Cerebellar nuclear complex (tissue), 1 donor: ENCODE data around the gene KCNT2.
"Not testable (repeated sequence)": the region's sequence is repeated elsewhere in the genome, so short reads cannot be mapped to it uniquely, and the experiment has no call there.

Experiments used
- DNase-seq, 2 experiments: peaks; one replicate each; lab custom pipeline; 2025; lab: John Stamatoyannopoulos, UW

Gene KCNT2

GRCh38 chr1:196312739-196313138 is 295.5 kb downstream of the KCNT2 start:
- DNase-seq = no peak

GRCh38 chr1:196309386-196309785 is 298.9 kb downstream of the KCNT2 start:
- DNase-seq = no peak

DNA sequence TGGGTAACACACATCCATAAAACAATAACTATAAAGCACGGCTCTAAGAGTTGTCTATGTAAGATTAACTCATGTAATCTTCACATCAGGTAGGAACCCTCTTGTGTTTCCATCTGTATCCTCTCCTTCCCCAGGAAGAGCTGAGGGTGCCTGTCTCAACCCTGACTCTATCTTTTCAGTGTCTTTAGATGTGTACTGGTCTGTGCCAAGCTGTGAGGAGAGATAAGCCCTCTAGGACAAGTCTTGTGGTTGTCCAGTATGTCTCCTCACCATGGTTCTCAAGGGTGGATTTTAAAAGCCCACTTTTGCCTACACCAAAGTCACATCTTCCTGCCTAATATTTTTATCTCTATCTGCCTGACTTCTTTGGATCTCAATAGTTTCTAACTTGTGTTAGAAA is 300.1 kb downstream of the KCNT2 start:
- no peak for DNase-seq

GRCh38 chr1:196306421-196306820 is 301.8 kb downstream of the KCNT2 start:
- DNase-seq = no peak

- DNase-seq = no peak
Measured at GRCh38 chr1:196305216-196305615, 303.0 kb downstream of the KCNT2 start.

GRCh38 chr1:196302981-196303380 is 305.3 kb downstream of the KCNT2 start:
- DNase-seq = no peak

GRCh38 chr1:196302420-196302819 is 305.8 kb downstream of the KCNT2 start:
- no peak for DNase-seq

DNA sequence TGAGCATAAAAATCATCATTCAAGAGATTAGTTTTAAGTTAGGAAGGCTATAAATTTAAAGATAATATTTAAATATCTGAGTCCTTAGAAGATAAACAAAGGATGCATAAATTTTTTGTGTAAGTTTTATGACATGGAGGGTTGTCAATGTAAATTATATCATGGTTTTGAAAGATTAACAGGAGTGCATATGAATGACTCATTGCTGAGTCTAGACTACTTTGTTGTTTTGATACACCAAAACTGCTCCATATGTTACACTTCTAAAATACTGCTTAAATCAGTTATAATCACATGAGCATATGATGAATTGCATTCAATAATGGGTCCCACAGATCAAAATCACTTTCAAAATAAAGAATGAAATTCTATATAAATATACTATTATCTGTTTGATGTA is 312.5 kb downstream of the KCNT2 start:
- no peak for DNase-seq

DNA sequence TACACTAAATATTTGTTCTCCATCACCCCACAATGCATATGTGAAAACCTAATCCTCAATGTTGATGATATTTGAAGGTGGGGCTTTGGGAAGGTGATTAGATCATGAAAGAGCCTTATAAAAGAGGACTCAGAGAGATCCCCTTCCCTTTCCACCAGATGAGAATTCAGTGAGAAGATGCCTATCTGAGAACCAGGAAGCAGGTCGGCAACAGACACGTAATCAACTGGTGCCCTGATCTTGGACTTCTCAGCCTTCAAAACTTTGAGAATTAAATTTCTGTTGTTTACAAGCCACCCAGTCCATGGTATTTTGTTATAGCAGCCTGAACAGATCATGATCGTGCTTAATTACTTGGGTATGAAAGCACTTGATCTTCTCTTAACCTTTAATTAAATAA is 329.4 kb downstream of the KCNT2 start:
- no peak for DNase-seq

DNA sequence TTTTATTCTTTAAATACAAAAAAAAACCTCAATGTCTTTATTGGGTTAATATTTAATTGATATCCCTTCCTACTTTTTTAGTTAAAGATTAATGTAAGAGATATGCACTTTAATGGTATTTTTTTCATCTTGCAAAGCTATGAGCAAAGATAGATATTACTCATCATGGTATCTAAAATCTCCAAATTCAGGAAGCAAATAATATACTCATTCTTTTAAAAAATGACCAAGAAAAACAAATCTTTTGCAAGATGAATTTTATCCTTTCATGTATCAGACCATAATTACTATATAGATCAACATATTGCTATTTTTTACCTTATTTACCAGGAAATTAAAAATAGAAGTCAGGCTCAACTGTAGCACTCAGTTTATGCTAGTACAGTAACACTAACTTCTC is 330.4 kb downstream of the KCNT2 start:
- DNase-seq = no peak

GRCh38 chr1:196271212-196271947 is 336.9 kb downstream of the KCNT2 start:
- DNase-seq = no peak

DNA sequence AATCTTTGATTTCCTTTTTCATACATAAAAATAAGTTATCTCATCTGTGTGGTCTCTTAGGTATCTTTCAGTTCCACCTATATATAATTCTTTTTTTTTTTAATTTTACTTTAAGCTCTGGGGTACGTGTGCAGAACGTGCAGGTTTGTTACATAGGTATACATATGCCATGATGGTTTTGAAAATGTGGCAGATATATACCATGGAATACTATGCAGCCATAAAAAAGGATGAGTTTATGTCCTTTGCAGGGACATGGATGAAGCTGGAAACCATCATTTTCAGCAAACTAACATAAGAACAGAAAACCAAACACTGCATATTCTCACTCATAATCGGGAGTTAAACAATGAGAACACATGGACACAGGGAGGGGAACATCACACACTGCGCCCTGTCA is 345.2 kb downstream of the KCNT2 start:
- not testable (repeated sequence) for DNase-seq

DNA sequence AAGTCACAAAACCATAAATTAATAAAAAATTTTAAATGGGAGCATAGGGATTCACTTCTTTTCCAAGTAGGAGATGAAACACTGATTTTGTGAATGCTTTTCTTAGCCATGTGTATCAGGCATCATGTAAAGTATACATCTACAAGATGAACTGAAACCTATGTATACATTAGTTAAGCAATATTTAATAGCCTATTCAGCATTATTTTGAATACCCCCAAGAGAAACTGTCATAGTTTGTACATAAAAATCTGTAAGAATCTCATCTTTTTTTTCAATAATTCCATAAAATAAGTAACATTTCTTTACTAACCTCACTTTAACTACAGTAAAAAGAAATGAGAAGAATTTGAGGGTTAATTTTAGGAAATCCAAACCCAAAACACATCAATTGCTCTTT is 348.0 kb downstream of the KCNT2 start:
- DNase-seq = no peak

- DNase-seq = no peak
Measured at GRCh38 chr1:196259316-196259715, 348.9 kb downstream of the KCNT2 start.

GRCh38 chr1:196255762-196256161 is 352.5 kb downstream of the KCNT2 start:
- DNase-seq = no peak

DNA sequence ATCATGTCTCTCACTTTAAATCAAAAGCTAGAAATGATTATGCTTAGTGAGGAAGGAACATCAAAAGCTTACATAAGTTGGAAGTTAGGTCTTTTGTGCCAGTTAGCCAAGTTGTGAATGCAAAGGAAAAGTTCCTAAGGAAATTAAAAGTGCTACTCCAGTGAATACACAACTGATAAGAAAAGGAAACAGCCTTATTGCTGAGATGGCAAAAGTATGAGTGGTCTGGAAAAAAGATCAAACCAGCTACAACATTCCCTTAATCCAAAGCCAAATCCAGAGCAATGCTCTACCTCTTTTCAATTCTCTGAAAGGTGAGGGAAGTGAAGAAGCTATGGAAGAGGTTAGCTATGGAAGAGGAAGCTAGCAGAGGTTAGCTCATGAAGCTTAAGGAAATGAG is 378.7 kb downstream of the KCNT2 start:
- DNase-seq = no peak

- no peak for DNase-seq
Measured at GRCh38 chr1:196214866-196215265, 393.4 kb downstream of the KCNT2 start.

DNA sequence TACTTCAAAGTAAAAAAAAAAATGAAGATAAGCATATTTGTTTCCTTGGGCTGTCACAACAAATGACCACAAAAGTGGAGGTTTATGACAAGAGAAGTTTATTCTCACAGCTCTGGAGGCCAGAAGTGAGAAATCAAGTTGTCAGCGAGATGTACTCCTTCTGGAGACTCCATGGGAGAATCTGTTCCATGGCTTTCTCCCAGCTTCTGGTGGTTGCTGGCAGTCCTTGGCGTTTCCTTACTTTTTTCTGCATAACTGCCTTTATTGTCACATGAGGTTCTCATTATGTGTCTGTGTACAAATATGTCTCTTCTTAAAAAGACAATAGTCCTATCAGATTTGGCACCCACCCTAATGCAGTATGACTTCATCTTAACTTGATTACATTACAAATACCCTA is 398.3 kb downstream of the KCNT2 start:
- DNase-seq = no peak

DNA sequence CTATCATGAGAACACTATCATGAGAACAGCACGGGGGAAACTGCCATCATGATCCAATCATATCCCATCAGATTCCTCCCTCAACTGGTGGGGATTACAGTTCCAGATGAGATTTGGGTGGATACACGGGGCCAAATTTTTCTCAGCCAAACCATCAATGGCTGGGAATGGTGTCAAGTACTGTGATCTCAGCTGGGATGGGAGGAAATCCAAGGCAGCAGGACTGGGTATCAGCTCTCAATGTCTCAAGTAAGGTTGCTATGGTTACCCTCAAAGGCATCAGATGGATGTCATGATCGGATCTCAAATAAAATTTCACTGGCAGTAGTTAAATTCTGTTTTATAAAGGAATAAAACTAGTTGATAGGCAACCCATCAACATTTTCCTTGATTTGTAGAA is 399.0 kb downstream of the KCNT2 start:
- DNase-seq = no peak

DNA sequence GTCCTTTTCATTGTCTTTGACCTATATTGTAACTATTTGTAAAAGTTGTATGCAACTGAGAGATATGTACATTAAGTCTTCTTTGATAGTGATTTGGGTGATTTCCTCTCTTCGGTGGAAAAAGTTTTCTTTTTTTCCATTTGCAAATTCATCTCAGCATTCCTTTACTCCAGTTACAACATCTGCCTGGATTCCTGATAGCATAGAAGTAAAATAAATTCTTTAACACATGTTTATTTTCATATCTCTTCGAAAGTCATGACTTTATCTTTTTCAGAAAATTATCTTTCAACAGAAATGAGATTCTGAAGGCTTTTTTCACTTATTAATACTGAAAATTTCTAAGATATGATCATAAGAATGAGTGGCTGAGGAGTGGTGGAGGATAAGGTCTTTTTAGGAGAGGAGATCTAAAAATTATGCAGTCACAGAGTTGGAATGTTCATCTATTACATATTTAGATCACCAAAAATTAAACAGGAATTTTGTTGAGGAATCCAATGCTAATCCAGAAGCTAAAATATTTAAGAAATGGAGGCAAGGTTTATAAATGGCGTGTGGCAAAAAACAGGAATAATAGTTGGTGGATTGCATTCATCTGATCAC is 400.5 kb downstream of the KCNT2 start:
- DNase-seq = no peak

DNA sequence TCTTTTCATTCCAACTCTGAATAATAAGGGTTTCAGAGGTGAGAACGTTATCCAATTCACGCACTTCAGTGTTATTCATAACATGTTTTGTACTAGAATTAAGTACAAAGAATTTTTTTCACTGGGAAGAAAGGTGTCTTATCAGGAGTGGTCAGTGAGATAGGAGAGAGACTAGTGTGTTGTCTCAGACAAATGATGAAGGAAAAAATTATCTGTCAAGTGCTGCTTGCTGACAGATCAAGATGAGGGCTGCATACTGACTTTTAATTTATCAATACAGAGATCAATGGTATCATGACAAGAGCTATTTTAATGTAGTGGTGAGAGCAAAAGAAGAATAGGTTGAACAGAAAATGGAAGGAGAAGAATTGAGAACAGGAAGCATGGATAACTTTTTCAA is 402.4 kb downstream of the KCNT2 start:
- no peak for DNase-seq

DNA sequence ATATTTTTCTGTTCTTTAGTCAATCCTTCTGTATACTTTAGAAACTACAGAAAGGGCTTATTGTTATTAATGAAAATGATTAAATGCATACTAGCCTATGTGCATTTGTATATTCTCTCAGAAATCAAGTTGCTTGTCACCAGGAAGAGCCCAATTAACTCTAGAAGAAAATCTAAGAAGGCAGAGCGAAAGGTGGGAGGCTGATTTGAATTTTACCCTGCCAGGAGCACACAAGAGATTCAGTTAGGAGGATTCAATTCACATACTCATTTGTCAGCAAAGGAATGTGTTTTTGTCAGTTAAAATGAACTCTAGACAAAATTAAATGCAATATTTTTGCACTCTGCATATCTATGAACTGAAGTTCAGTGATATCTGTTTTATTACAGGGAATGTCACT is 411.8 kb downstream of the KCNT2 start:
- no peak for DNase-seq

DNA sequence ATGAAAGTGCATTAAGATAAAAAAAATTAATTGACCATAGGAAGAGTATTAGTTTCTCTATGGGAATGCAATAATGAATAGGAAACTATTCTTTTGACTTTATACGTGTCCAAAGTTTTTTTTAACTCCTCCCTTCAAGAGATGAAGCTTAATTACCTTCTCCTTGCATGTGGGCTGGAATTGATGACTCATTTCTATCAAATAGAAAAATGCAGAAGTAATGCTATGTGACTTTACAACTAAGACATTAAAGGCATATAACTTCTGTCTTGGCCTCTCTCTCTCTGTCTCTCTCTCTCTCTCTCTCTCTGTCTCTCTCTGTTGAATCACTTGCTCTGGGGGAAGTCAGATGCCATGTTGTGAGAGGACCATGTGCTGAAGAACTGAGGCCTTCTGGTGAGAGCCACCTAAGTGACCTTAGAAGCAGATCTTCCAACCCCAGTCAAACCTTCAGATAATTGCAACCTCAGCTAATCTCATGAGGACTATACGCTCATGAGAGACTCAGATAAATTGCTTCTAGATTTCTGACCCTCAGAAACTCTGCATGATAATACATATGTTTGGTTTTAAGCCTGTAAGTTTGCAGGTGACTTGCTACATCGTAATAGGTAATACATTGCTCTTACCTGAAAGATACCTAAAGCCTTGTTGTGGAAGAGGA is 414.2 kb downstream of the KCNT2 start:
- no peak for DNase-seq
